Ishikawa (cell line): Measurements from ENCODE around the gene SCAMP3.

Experiments used
- CEBPB ChIP-seq: IDR thresholded peaks from 2 replicates; pipeline ENCODE4 v1.6.1; 2012
- CREB1 ChIP-seq: IDR thresholded peaks from 2 replicates; pipeline ENCODE4 v1.6.1; 2012; ENCODE audit warnings: low read depth
- EGR1 ChIP-seq: IDR thresholded peaks from 2 replicates; pipeline ENCODE4 v1.6.1; 2012
- EP300 ChIP-seq: IDR thresholded peaks from 2 replicates; pipeline ENCODE4 v1.6.1; 2012; ENCODE audit warnings: borderline replicate concordance
- FOXM1 ChIP-seq: IDR thresholded peaks from 2 replicates; pipeline ENCODE4 v1.6.1; 2012; ENCODE audit warnings: low read depth, borderline replicate concordance
- NFIC ChIP-seq: IDR thresholded peaks from 2 replicates; pipeline ENCODE4 v1.6.1; 2012
- RAD21 ChIP-seq: IDR thresholded peaks from 2 replicates; pipeline ENCODE4 v1.6.1; 2012; ENCODE audit warnings: low read depth
- TAF1 ChIP-seq: IDR thresholded peaks from 2 replicates; pipeline ENCODE4 v1.6.1; 2012; ENCODE audit warnings: low read depth, mild to moderate bottlenecking
- TCF12 ChIP-seq: IDR thresholded peaks from 2 replicates; pipeline ENCODE4 v1.6.1; 2012; ENCODE audit warnings: low read depth
- TEAD4 ChIP-seq: IDR thresholded peaks from 2 replicates; pipeline ENCODE4 v1.6.1; 2012
- YY1 ChIP-seq: IDR thresholded peaks from 2 replicates; pipeline ENCODE4 v1.6.1; 2012; ENCODE audit warnings: low read depth
- ZBTB7A ChIP-seq: IDR thresholded peaks from 2 replicates; pipeline ENCODE4 v1.6.1; 2012; ENCODE audit warnings: low read depth
- TF ChIP-seq, protein P1 (sequence below): IDR thresholded peaks from 2 replicates; pipeline ENCODE4 v1.6.1; 2012; ENCODE audit warnings: low read depth, mild to moderate bottlenecking
- TF ChIP-seq, protein P2 (sequence below): IDR thresholded peaks from 2 replicates; pipeline ENCODE4 v1.6.1; 2012
- TF ChIP-seq, protein P3 (sequence below): IDR thresholded peaks from 2 replicates; pipeline ENCODE4 v1.6.1; 2012

Gene SCAMP3

DNA sequence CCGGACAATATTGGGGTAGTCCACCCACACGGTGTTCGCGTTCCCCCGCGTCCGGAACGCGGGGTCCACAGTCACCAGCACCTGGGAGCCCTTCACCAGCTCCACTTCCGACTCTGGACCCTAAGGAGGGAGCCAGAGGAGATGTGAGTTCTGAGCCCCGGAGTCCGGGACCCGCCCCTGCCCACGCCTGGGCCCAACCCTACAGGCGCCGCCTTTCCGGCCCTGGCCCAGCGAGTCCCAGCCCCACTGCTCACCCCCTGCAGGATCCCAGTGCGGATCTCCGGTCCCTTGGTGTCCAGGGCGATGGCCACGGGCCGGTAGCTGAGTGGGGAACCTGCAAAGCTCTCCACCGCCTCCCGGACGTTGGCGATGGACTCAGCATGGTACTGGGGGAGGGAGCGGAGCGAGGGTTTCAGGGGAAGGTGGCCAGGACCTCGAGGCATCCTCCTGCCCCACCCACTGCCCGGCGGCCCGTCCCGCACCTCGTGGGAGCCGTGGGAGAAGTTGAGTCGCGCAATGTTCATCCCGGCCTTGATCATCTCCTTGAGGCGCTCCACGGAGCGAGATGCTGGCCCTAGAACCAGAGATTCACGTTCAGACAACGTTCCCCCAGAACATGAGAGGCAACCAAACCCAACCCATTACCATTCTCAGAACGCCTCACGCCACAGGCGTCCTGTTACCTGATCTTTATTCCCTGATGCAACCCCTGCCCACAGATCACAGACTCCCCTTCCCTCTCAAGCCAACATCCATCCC, 33.2 kb upstream of the SCAMP3 start:
- TF ChIP-seq CREB1 (no peak), EGR1 (no peak), NFIC (no peak), YY1 (no peak), ZBTB7A (no peak), CEBPB (no peak), TEAD4 (no peak), FOXM1 (no peak), TCF12 (no peak), RAD21 (no peak), TAF1 (no peak), EP300 (no peak)
- TF ChIP-seq, protein P1, sequence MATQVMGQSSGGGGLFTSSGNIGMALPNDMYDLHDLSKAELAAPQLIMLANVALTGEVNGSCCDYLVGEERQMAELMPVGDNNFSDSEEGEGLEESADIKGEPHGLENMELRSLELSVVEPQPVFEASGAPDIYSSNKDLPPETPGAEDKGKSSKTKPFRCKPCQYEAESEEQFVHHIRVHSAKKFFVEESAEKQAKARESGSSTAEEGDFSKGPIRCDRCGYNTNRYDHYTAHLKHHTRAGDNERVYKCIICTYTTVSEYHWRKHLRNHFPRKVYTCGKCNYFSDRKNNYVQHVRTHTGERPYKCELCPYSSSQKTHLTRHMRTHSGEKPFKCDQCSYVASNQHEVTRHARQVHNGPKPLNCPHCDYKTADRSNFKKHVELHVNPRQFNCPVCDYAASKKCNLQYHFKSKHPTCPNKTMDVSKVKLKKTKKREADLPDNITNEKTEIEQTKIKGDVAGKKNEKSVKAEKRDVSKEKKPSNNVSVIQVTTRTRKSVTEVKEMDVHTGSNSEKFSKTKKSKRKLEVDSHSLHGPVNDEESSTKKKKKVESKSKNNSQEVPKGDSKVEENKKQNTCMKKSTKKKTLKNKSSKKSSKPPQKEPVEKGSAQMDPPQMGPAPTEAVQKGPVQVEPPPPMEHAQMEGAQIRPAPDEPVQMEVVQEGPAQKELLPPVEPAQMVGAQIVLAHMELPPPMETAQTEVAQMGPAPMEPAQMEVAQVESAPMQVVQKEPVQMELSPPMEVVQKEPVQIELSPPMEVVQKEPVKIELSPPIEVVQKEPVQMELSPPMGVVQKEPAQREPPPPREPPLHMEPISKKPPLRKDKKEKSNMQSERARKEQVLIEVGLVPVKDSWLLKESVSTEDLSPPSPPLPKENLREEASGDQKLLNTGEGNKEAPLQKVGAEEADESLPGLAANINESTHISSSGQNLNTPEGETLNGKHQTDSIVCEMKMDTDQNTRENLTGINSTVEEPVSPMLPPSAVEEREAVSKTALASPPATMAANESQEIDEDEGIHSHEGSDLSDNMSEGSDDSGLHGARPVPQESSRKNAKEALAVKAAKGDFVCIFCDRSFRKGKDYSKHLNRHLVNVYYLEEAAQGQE: no peak
- TF ChIP-seq, protein P2, sequence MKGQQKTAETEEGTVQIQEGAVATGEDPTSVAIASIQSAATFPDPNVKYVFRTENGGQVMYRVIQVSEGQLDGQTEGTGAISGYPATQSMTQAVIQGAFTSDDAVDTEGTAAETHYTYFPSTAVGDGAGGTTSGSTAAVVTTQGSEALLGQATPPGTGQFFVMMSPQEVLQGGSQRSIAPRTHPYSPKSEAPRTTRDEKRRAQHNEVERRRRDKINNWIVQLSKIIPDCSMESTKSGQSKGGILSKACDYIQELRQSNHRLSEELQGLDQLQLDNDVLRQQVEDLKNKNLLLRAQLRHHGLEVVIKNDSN: no peak
- TF ChIP-seq, protein P3, sequence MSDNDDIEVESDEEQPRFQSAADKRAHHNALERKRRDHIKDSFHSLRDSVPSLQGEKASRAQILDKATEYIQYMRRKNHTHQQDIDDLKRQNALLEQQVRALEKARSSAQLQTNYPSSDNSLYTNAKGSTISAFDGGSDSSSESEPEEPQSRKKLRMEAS: no peak

DNA sequence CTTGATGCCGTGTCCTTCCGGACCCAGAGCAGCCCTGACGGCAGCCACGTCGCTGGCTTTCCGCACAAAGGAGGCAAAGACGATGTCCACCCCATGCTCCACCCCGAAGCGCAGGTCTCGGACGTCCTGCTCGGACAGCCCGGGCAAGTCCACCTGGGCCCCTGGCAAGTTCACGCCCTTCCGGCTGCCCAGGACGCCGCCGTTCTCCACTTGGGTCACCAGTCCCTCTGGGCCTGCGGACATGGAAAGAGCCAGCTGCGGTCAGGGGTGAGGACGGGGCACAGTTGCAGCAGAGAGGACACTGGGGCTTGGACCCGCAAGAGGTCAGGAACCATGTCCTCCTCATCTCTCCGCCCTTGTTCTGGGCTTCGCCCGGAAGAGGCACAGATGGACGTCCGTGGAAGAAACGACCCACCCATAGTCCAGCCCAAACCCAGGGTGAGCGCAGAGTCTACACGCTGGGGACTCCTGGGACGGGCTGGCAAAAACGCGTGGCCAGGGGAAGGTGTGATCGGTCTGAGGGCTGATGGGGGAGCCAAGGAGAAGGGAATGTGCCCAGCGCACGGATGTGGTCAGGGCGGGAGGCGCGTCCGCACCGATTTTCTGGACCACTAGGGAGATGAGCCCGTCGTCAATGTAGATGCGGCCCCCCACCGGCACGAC, 32.5 kb upstream of the SCAMP3 start:
- TF ChIP-seq CREB1 (no peak), EGR1 (no peak), ZBTB7A (no peak), NFIC (no peak), TEAD4 (no peak), RAD21 (no peak), TAF1 (no peak), CEBPB (no peak), FOXM1 (no peak), EP300 (no peak), TCF12 (no peak), YY1 (no peak)
- TF ChIP-seq, protein P2: no peak
- TF ChIP-seq, protein P3: no peak
- TF ChIP-seq, protein P1: no peak

DNA sequence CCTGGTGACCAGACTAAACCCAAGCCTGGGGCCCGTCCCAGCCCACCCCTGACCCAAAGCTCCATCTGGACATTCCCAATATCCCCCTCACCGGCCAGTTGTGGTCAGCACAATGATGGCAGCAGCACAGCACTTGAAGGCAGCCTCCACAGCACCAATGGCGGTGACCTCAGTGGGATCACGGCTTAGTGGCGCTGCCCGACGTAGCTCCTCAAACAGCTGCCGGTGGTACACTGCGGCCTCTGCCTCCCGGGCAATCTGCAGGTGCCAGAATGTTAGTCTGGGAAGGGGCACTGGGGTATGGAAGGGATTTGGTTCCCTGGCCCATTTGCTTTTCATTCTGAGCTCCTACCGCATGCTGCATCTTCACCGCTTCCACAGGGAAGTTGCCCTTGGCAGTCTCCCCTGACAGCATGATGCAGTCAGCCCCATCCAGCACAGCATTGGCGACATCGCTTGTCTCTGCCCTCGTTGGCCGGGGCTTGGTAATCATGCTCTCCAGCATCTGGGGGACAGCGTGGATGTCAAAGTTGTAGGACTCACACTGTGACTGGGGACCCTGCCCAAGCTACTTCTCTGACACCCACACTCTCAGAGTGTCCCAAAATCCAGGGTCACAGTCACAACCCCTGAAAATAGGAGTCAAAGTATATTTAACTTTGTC, 31.1 kb upstream of the SCAMP3 start:
- TF ChIP-seq, protein P3: no peak
- TF ChIP-seq TAF1 (no peak), ZBTB7A (no peak), CEBPB (no peak), TEAD4 (no peak), RAD21 (no peak), EP300 (no peak), CREB1 (no peak), NFIC (no peak), YY1 (no peak), EGR1 (no peak)
- TF ChIP-seq, protein P1: no peak
